Stimulated activated CD4-positive, alpha-beta T cell treated with anti-CD3 and anti-CD28 coated beads, Interleukin-4, amount 100 ng/mL, for 48 hours (primary cell): ENCODE measurements around the gene LARP1.
"Not testable (repeated sequence)": the region's sequence is repeated elsewhere in the genome, so short reads cannot be mapped to it uniquely, and the experiment has no call there.

ENCODE experiments used
- DNase-seq, 2 donors: peaks; one replicate each; pipeline ENCODE4 v3.0.0-alpha.2; 2020; ENCODE audit warnings: low read depth in 2 of 2

Gene LARP1

GRCh38 chr5:154823605-154824004, 68.4 kb downstream of the LARP1 start:
- DNase-seq = no peak

GRCh38 chr5:154824070-154824469, 68.9 kb downstream of the LARP1 start:
- DNase-seq = no peak

GRCh38 chr5:154829181-154829588, 74.0 kb downstream of the LARP1 start:
- no peak for DNase-seq

GRCh38 chr5:154829589-154830218, 74.5 kb downstream of the LARP1 start:
- no peak for DNase-seq

GRCh38 chr5:154830219-154830595, 75.0 kb downstream of the LARP1 start:
- no peak for DNase-seq

- no peak for DNase-seq
Observed at GRCh38 chr5:154830596-154830995, 75.4 kb downstream of the LARP1 start.

GRCh38 chr5:154831451-154831850, 76.3 kb downstream of the LARP1 start:
- no peak for DNase-seq

- not testable (repeated sequence) for DNase-seq
Observed at GRCh38 chr5:154832804-154833203, 77.6 kb downstream of the LARP1 start.

GRCh38 chr5:154834053-154834452, 78.9 kb downstream of the LARP1 start:
- DNase-seq = no peak

- DNase-seq = not testable (repeated sequence)
Observed at GRCh38 chr5:154835701-154836052, 80.5 kb downstream of the LARP1 start.

GRCh38 chr5:154836225-154836624, 81.0 kb downstream of the LARP1 start:
- no peak for DNase-seq

GRCh38 chr5:154837009-154837901, 82.1 kb downstream of the LARP1 start:
- DNase-seq = no peak

GRCh38 chr5:154840435-154841272, 85.5 kb downstream of the LARP1 start:
- no peak for DNase-seq

GRCh38 chr5:154841273-154841661, 86.1 kb downstream of the LARP1 start:
- DNase-seq = no peak

GRCh38 chr5:154842689-154843530, 87.7 kb downstream of the LARP1 start:
- no peak for DNase-seq

GRCh38 chr5:154844809-154845208, 89.6 kb downstream of the LARP1 start:
- no peak for DNase-seq

- DNase-seq = no peak
Observed at GRCh38 chr5:154849264-154849785, 94.1 kb downstream of the LARP1 start.

GRCh38 chr5:154849791-154850201, 94.6 kb downstream of the LARP1 start:
- DNase-seq = no peak

- DNase-seq = no peak
Observed at GRCh38 chr5:154850255-154851062, 95.3 kb downstream of the LARP1 start, which contains the start of gene FAXDC2. Gene FAXDC2, minus strand, starts transcription at chr5:154850603. Its CDS starts 12,425 bp downstream, at chr5:154838178.

- DNase-seq = no peak
Observed at GRCh38 chr5:154851351-154851750, 96.2 kb downstream of the LARP1 start.
